Adrenal gland (tissue), 5 donors: ENCODE measurements around the gene SMIM10L2A.
A peak's percentile ranks its signal among the peaks of the same experiment; 100 is the strongest.

ENCODE experiments used
- POLR2A ChIP-seq, 2 donors: fragments of 450-650 bp; IDR thresholded peaks; one replicate each; pipeline ENCODE4 v1.6.1; 2017; ENCODE audit warnings: antibody characterized with exemption in 2 of 2, mild to moderate bottlenecking in 2 of 2, moderate library complexity in 1 of 2
- TF ChIP-seq, protein P1 (sequence below), 6 experiments: fragments of 450-650 bp in 4 of 6; fragments of 200-600 bp in 2 of 6; sonication (generic) in 1 of 6; IDR thresholded peaks; 1 replicate in 5 of 6; 2 replicates in 1 of 6; pipeline versions ENCODE4 v1.5.1 to v1.8.0; 2016 to 2021; ENCODE audit warnings: antibody characterized with exemption in 6 of 6, mild to moderate bottlenecking in 2 of 6, moderate library complexity in 1 of 6
- donor health status: DM: no; HTN: no; CAD: no.

DNA sequence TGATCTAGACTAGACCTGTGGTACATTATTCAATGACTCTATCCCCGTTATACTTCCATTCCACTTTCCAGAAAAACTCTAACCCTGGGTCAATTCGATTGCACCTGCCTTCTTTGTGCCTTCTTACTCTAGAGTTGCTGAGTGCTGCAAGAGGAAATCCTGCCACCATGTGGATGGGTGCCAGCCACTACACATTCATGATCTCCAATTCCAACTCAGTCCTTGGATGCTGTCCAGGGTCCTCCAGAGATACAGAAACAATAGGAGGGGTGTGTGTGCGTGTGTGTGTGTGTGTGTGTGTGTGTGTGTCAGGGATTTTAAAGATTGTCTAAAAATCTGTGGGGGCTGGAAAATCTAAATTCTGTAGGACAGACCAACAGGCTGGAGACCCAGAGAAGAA lies 55.8 kb downstream of the SMIM10L2A start:
- TF ChIP-seq, protein P1, sequence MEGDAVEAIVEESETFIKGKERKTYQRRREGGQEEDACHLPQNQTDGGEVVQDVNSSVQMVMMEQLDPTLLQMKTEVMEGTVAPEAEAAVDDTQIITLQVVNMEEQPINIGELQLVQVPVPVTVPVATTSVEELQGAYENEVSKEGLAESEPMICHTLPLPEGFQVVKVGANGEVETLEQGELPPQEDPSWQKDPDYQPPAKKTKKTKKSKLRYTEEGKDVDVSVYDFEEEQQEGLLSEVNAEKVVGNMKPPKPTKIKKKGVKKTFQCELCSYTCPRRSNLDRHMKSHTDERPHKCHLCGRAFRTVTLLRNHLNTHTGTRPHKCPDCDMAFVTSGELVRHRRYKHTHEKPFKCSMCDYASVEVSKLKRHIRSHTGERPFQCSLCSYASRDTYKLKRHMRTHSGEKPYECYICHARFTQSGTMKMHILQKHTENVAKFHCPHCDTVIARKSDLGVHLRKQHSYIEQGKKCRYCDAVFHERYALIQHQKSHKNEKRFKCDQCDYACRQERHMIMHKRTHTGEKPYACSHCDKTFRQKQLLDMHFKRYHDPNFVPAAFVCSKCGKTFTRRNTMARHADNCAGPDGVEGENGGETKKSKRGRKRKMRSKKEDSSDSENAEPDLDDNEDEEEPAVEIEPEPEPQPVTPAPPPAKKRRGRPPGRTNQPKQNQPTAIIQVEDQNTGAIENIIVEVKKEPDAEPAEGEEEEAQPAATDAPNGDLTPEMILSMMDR (IDR thresholded peaks at IDR 0.05), result peak; percentile 16 to 59 (median 53)
- no peak for TF ChIP-seq POLR2A (IDR thresholded peaks at IDR 0.05)
